Measurements from ENCODE around the gene DPP3.

DPP3 gene

DNA sequence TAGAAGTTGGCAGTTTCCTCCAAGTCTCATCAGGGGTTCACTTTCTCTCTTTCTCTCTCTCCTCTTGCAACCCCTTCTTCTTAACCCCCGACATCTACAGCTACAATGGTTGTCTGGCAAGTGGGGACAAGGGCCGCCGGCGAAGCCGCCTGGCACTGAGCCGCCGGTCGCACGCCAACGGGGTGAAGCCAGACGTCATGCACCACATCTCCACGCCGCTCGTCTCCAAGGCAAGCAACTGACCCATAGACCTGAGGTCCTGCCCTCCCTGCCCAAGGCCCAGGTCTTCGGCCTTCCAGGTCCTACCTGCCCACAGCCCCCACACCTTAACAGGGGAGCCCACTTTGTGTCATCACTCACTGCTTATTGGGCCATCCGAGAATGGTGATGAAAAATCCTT, 9.1 kb upstream of the DPP3 start:
- in situ Hi-C loops (cut with MboI; ENCODE audit: low pct_unique_long_range_greater_than_20kb, low sequenced_read_pairs, unreplicated experiment), result loop anchor here (10.0 kb wide), 1 partner anchor 66 kb away; no protein-coding TSS in a partner anchor
- DNase-seq (ENCODE audit: low spot score), result no peak
- no peak for TF ChIP-seq CTCF (IDR thresholded peaks at IDR 0.05; ENCODE audit: extremely low read depth, insufficient read depth, missing control alignments)

DNA sequence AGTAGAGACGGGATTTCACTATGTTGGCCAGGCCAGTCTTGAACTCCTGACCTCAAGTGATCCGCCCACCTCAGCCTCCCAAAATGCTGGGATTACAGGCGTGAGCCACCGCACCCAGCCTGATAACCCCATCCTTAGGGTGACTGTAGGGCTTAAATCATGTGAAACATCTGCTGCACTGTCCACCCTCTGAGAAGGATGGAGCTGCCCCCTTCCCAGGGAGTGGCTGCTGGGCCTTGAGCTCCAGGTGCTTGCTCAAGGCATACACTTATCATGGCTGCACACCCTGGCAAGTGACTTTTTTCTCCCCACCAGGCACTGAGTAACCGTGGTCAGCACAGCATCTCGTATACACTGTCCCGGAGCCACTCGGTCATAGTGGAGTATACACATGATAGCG, 8.2 kb upstream of the DPP3 start:
- DNase-seq (ENCODE audit: low spot score), result no peak
- in situ Hi-C loops (cut with MboI; ENCODE audit: low pct_unique_long_range_greater_than_20kb, low sequenced_read_pairs, unreplicated experiment), result loop anchor here (10.0 kb wide), 1 partner anchor 67 kb away; no protein-coding TSS in a partner anchor
- no peak for TF ChIP-seq CTCF (IDR thresholded peaks at IDR 0.05; ENCODE audit: extremely low read depth, insufficient read depth, missing control alignments)

- in situ Hi-C loops (cut with MboI; ENCODE audit: low pct_unique_long_range_greater_than_20kb, low sequenced_read_pairs, unreplicated experiment), result loop anchor here (10.0 kb wide), 1 partner anchor 68 kb away; no protein-coding TSS in a partner anchor
- no peak for DNase-seq (ENCODE audit: low spot score)
- TF ChIP-seq CTCF (IDR thresholded peaks at IDR 0.05; ENCODE audit: extremely low read depth, insufficient read depth, missing control alignments), result no peak
These were observed 7.1 kb upstream of the DPP3 start for GRCh38 chr11:66473167-66473566.

DNA sequence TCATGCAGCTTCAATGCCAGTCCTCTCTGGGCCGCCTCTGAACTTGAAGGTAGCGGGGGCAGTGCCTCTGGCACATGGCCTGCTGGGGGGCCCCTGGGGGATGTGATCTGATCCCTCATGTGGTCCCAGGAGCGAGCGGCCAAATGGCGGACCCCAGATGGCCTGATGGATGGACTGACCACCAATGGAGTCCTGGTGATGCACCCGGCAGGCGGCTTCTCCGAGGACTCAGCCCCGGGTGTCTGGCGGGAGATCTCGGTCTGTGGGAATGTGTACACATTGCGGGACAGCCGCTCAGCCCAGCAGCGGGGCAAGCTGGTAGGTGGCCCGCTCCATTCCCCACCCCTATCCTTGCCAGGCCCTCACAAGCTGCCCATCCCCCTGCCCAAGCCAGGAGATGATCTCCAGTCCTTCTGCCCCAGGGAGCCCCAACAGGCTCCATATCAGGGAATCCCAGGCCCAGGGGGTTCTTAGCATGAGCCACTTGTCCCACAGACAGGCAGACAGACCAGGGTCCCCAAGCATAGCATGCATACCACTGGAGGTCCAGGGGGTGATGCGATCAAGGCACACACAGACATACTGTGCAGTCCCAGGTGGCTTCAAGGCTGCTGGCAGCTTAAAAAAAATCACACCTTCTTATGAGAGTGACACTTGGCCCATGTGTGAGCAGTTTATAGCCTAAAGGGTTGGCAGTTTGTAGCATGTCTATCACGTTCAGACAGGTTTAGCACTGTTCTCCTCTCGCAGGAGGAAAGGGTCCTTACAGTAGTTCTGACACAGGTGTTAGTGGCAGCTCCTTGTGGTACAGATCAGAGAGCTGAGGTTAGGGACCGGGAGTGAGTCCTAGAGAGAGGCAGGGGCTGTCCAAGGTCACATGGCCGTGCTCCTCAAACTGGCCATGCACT, 6.4 kb upstream of the DPP3 start:
- no peak for DNase-seq (ENCODE audit: low spot score)
- in situ Hi-C loops (cut with MboI; ENCODE audit: low pct_unique_long_range_greater_than_20kb, low sequenced_read_pairs, unreplicated experiment), result loop anchor here (10.0 kb wide), 1 partner anchor 69 kb away; no protein-coding TSS in a partner anchor
- no peak for TF ChIP-seq CTCF (IDR thresholded peaks at IDR 0.05; ENCODE audit: extremely low read depth, insufficient read depth, missing control alignments)

GRCh38 chr11:66475349-66476172, 4.7 kb upstream of the DPP3 start:
- no peak for TF ChIP-seq CTCF (IDR thresholded peaks at IDR 0.05; ENCODE audit: extremely low read depth, insufficient read depth, missing control alignments)
- in situ Hi-C loops (cut with MboI; ENCODE audit: low pct_unique_long_range_greater_than_20kb, low sequenced_read_pairs, unreplicated experiment), result loop anchor here (10.0 kb wide), 1 partner anchor 71 kb away; no protein-coding TSS in a partner anchor
- no peak for DNase-seq (ENCODE audit: low spot score)

GRCh38 chr11:66476173-66476840, 3.9 kb upstream of the DPP3 start:
- TF ChIP-seq CTCF (IDR thresholded peaks at IDR 0.05; ENCODE audit: extremely low read depth, insufficient read depth, missing control alignments), result no peak
- DNase-seq (ENCODE audit: low spot score), result no peak
- in situ Hi-C loops (cut with MboI; ENCODE audit: low pct_unique_long_range_greater_than_20kb, low sequenced_read_pairs, unreplicated experiment), result loop anchor here (10.0 kb wide), 1 partner anchor 72 kb away; no protein-coding TSS in a partner anchor
